Activated naive CD8-positive, alpha-beta T cell treated with anti-CD3 and anti-CD28 coated beads for 36 hours (primary cell): Measurements from ENCODE around the gene CCL20. TPM values are rescaled to one million over a fixed set of nuclear protein-coding genes. Genes with fewer than 3 reads are reported as not detected.
"Not testable (repeated sequence)": the region's sequence is repeated elsewhere in the genome, so short reads cannot be mapped to it uniquely, and the experiment has no call there.

Experiments
- DNase-seq: peaks from one replicate; pipeline ENCODE4 v3.0.0; 2021
- H3K27ac Mint-ChIP-seq: one replicate; pipeline ENCODE4 v1.8.0; 2022; ENCODE audit warnings: mild to moderate bottlenecking, moderate library complexity, mixed read lengths
- H3K27me3 Mint-ChIP-seq: one replicate; pipeline ENCODE4 v1.8.0; 2022; ENCODE audit warnings: mild to moderate bottlenecking, mixed read lengths
- H3K36me3 Mint-ChIP-seq: one replicate; pipeline ENCODE4 v1.8.0; 2021; ENCODE audit warnings: mild to moderate bottlenecking, mixed read lengths
- H3K4me1 Mint-ChIP-seq: one replicate; pipeline ENCODE4 v1.8.0; 2021; ENCODE audit warnings: mixed read lengths
- H3K4me3 Mint-ChIP-seq: one replicate; pipeline ENCODE4 v1.8.0; 2022; ENCODE audit warnings: mild to moderate bottlenecking, moderate library complexity, mixed read lengths
- H3K9me3 Mint-ChIP-seq: one replicate; pipeline ENCODE4 v1.8.0; 2022; ENCODE audit warnings: mixed read lengths
- total RNA-seq, 2 experiments: library from RNA; stranded (reverse); gene quantifications; one replicate each; pipeline ENCODE4 v1.2.3, GENCODE V29; 2021

Gene CCL20
- total RNA-seq, 2 experiments from 2014 or later, result 3.1 to 4.4 TPM

DNA sequence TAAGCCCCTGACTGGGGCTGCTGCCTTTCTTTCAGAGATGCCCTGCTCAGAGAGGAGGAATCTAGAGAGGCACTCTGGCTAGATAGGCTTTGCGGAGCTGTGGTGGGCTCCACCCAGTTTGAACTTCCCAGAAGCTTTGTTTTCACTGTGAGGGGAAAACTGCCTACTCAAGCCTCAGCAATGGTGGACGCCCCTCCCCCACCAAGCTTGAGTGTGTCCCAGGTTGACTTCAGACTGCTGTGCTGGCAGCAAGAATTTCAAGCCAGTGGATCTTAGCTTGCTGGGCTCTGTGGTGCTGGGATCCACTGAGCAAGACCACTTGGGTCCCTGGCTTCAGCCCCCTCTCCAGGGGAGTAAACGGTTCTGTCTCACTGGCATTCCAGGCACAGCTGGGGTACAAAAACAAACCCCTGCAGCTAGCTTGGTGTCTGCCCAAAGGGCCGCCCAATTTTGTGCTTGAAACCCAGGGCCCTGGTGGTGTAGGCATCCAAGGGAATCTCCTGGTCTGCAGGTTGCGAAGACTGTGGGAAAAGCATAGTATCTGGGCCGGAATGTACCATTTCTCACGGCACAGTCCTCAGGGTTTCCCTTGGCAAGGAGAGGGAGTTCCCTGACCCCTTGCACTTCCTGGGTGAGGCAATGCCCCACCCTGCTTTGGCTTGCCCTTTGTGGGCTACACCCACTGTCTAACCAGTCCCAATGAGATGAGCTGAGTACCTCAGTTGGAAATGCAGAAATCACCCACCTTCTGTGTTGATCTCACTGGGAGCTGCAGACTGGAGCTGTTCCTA lies 25.9 kb downstream of the CCL20 start:
- H3K36me3 Mint-ChIP-seq, H3K27ac Mint-ChIP-seq, DNase-seq, H3K4me3 Mint-ChIP-seq, H3K9me3 Mint-ChIP-seq, H3K4me1 Mint-ChIP-seq: not testable (repeated sequence)
- peaks cover 31% of the 10 kb centered on the region for H3K27me3 Mint-ChIP-seq

DNA sequence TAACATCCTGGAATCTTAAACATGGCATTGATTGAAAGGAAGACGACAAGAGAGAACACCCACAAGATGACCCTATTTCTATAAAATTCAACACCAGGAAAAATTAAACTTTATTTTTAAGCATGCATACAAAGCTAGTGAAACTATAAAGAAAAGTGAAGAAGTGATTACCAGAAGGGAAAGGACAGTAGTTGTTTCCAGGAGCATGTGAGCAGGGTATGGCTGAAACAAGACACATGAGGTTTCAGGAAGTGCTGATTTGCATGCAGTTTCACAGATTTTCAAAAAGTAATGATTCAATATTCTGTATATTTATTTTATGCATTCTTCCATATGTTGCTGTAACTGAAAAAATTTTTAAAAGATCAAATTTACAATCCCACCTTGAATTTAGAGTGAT lies 33.2 kb downstream of the CCL20 start:
- H3K4me1 Mint-ChIP-seq, result peaks cover 2% of the 10 kb centered on the region
- no peak overlapping the region for H3K27ac Mint-ChIP-seq
- no peak overlapping the region for H3K4me3 Mint-ChIP-seq
- peaks cover 4% of the 10 kb centered on the region for H3K9me3 Mint-ChIP-seq
- no peaks in the 10 kb centered on the region for H3K36me3 Mint-ChIP-seq
- H3K27me3 Mint-ChIP-seq, result peaks cover 26% of the 10 kb centered on the region
- no peak for DNase-seq

DNA sequence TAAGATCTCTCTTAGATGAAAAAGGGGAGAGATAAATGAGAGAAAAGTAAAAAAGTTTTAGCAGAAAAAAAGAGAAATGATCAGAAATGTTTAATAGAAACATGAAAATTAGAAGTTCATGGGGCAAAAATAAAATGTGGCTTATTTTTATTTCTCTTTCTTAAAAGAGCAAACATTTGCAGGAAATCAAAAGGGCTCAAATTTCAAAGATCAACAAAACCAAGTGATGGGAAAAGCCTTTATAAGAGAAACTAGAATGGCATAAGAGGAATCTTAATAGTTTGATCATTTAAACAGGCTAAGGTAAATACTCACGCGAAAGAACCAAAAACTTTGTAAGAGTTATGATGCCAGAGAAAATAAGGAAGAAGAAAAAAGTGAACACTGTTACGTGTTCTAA lies 34.5 kb downstream of the CCL20 start:
- Mint-ChIP-seq H3K9me3 (peaks cover 4% of the 10 kb centered on the region), H3K4me3 (no peak overlapping the region), H3K4me1 (peaks cover 2% of the 10 kb centered on the region), H3K27ac (no peak overlapping the region), H3K27me3 (peaks cover 30% of the 10 kb centered on the region), H3K36me3 (no peaks in the 10 kb centered on the region)
- DNase-seq, result no peak

DNA sequence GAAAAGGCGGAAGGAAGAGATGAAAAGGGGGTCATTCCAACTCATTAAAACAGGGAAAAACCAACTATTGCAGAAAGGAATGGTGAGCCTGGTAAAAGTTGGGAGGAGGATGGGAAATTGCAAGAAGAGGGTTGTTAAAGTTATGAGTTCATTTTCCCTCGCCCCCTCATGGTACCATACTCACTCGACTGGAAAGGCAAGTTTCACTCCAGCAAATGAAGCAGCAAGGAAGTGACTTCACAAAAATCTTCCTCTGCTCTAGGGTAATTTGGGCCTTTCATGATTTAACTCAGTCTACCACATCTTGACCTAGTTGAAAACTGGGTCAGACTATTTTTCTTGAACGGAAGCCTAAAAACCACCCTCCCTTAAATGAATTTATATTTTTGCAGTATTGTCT lies 34.9 kb downstream of the CCL20 start:
- Mint-ChIP-seq H3K36me3 (no peaks in the 10 kb centered on the region), H3K4me3 (no peak overlapping the region), H3K27me3 (peaks cover 34% of the 10 kb centered on the region), H3K27ac (no peak overlapping the region), H3K4me1 (peaks cover 2% of the 10 kb centered on the region), H3K9me3 (peaks cover 4% of the 10 kb centered on the region)
- no peak for DNase-seq

DNA sequence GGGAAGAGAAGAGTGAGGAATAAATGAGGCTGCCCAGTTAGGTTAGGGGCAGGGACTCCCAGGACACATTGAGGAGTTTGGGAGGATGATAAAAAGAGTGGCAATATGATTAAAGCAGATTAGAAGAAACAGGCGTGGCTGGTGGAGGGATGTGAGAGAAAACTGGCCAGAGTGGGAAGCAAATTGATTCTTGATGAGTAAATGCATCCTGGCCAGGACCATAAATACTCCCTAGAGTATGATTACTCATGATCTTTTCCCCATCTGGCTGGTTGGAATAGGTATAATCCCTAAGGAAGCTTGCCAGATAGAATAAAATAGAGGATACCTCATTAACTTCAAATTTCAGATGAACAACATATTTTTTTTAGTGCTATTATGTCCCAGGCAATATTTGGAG lies 36.3 kb downstream of the CCL20 start:
- H3K4me3 Mint-ChIP-seq, result no peak overlapping the region
- peaks cover 4% of the 10 kb centered on the region for H3K9me3 Mint-ChIP-seq
- H3K36me3 Mint-ChIP-seq, result no peaks in the 10 kb centered on the region
- H3K27ac Mint-ChIP-seq, result no peak overlapping the region
- peaks cover 2% of the 10 kb centered on the region for H3K4me1 Mint-ChIP-seq
- DNase-seq, result no peak
- H3K27me3 Mint-ChIP-seq, result peaks cover 30% of the 10 kb centered on the region

DNA sequence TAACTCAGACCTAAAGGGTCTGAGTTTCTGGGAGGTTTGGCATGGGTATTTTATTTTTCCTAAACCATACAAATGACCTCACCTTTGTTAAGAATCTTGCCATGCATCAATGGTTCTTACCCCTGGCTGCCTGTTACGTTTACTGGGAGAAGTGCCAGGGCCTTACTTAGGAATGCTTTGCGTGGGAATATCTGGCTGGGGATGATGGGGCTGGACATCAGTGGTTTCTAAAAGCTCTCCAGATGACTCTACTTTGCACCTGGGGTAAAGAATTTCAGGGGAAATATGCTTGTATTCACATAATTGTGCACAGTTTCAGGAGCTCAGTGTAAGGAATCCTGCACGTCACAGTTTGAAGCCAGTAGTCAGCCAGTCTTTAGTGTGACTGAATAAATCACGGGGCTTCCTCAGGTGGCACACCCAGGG lies 39.6 kb downstream of the CCL20 start:
- H3K36me3 Mint-ChIP-seq, result no peaks in the 10 kb centered on the region
- H3K9me3 Mint-ChIP-seq, result no peaks in the 10 kb centered on the region
- no peaks in the 10 kb centered on the region for H3K4me1 Mint-ChIP-seq
- DNase-seq, result no peak
- no peak overlapping the region for H3K4me3 Mint-ChIP-seq
- H3K27ac Mint-ChIP-seq, result no peak overlapping the region
- peaks cover 30% of the 10 kb centered on the region for H3K27me3 Mint-ChIP-seq

DNA sequence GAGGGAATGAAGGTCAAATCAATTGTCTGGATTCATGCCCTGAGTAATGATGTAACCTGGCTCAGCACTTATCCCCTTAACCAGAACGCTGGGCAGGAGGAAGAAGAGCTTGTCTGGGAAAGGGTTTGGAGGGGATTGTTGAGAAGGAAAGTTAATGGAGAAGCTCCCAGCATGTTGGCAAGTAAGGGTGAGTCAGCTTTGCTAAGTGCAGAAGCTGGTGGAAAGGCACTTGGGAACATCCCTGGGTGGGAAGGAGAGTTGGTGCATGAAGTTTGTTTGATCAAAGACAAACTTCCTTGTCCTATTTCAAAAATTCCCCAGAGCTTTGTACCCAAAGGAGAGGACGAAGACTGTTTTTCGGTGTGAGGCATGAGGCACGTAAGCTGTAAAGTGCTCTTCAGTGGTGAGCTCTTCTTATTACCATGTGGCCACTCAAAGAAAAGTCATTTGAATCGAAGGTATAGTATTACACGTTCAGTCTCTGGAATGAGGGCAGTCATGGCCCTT lies 40.2 kb downstream of the CCL20 start:
- H3K36me3 Mint-ChIP-seq, result no peaks in the 10 kb centered on the region
- no peak overlapping the region for H3K27ac Mint-ChIP-seq
- H3K4me3 Mint-ChIP-seq, result no peak overlapping the region
- no peak for DNase-seq
- H3K4me1 Mint-ChIP-seq, result no peaks in the 10 kb centered on the region
- peaks cover 30% of the 10 kb centered on the region for H3K27me3 Mint-ChIP-seq
- no peaks in the 10 kb centered on the region for H3K9me3 Mint-ChIP-seq

DNA sequence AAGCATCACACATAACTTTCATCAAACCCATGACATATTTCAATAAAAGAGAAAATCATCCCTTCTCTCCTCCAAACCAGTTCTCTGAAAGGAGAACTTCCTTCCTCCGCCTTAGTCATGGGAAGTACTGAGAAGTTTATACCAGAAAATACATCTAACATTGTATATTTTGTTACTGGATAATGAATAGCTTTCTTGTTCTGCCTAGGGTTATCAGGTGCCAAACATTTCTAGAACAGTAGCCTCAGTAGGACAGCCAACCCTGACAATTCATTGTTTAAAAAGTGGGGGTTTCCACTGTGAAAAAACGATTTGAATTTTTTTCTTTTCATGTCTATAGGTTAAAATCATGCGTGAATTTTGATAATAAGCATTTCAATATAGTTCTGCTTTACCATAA lies 41.8 kb downstream of the CCL20 start:
- no peak overlapping the region for H3K27ac Mint-ChIP-seq
- peaks cover 30% of the 10 kb centered on the region for H3K27me3 Mint-ChIP-seq

DNA sequence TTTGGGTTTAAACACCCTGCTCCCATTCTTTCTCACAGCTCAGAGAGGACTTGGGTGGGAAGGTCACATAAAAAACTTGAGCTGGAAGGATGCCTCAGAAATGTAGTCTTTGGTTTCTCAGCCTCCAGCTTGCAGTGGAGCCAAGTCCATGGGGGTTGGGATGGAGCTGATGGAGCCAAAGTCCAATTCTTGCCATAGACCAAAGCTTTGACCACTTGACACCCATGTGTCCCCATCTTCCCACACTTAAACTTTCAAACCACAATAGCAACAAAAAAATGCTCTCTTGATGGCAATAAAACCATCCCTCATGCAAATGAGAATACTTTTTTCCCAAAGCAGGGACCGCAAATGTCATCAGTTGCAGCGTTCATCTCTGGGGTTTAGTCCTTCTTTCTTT lies 43.1 kb downstream of the CCL20 start:
- H3K9me3 Mint-ChIP-seq, result no peaks in the 10 kb centered on the region
- H3K27ac Mint-ChIP-seq, result no peak overlapping the region
- DNase-seq, result no peak
- H3K4me3 Mint-ChIP-seq, result no peak overlapping the region
- peaks cover 24% of the 10 kb centered on the region for H3K27me3 Mint-ChIP-seq
- no peaks in the 10 kb centered on the region for H3K36me3 Mint-ChIP-seq
- no peaks in the 10 kb centered on the region for H3K4me1 Mint-ChIP-seq

More for the DNA sequence above, 41.8 kb downstream of the CCL20 start:
- Mint-ChIP-seq H3K4me3 (no peak overlapping the region), H3K4me1 (no peaks in the 10 kb centered on the region), H3K9me3 (no peaks in the 10 kb centered on the region), H3K36me3 (no peaks in the 10 kb centered on the region)
- DNase-seq, result no peak

DNA sequence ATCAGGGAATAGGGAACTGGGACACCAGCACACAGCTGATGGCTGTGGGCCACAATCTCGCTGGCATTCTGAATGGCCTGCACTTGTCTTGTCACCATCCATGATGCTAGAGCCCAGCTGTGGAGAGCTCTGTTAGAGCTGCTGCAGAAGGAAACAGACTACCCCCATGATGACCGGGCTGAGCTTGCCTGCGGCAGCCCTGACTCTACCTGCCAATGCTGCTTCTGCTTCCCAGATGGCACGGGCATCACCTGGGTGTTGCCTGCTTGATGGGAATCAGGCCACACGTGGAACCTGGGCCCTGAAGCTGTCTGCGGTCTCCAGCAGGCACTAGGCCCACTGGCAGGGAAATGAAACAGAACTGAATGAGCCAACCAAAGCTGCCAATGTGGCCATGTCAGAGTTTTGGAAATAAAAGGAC lies 46.6 kb downstream of the CCL20 start:
- Mint-ChIP-seq H3K9me3 (no peaks in the 10 kb centered on the region), H3K4me3 (no peak overlapping the region), H3K4me1 (no peaks in the 10 kb centered on the region), H3K36me3 (no peaks in the 10 kb centered on the region), H3K27ac (no peak overlapping the region), H3K27me3 (peaks cover 6% of the 10 kb centered on the region)
- no peak for DNase-seq

DNA sequence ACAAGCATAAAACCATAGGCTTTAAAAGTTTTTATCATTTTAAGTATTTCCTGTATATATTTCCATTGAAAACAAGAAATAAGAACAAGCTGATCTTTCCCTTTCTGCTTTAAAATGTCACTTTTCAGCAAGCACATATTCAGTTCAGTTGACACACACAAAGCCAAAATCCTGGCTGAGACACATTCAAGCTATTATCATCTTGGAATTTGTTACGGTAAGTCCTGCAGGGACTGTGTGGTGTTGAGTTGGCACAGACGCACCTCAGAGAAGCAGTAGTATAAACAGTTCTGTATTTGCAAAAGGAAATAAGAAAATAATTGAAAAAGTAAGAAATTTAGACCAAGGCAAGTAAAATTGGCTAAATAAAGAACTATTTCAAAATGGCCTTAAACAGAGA lies 47.4 kb downstream of the CCL20 start:
- Mint-ChIP-seq H3K9me3 (no peaks in the 10 kb centered on the region), H3K36me3 (no peaks in the 10 kb centered on the region), H3K27ac (no peak overlapping the region), H3K4me1 (no peaks in the 10 kb centered on the region), H3K4me3 (no peak overlapping the region), H3K27me3 (peaks cover 3% of the 10 kb centered on the region)
- DNase-seq, result no peak

DNA sequence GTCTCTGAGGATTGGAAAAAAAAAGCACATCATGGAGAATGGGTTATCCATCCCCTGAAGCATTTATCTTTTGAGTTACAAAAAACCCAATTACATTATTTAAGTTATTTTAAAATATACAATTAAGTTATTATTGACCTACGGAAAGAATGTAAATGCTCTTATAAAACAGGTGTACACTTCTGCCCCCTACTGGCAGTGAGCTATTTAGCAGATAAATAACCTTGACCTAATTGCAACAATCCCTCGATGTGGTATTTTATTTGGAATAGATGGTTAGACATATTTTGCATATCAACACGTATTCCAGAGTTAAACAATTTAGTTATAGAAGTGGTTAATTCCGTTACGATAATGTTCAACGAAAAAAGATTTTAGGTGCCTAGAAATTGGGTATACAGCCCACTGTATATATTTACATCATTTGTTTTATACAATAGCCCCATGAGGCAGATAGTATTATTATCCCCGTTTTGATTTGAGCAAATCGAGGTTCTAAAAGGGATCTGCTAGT lies 48.6 kb downstream of the CCL20 start:
- Mint-ChIP-seq H3K27ac (no peak overlapping the region), H3K4me1 (no peaks in the 10 kb centered on the region), H3K27me3 (peaks cover 7% of the 10 kb centered on the region), H3K4me3 (no peak overlapping the region), H3K36me3 (no peaks in the 10 kb centered on the region), H3K9me3 (no peaks in the 10 kb centered on the region)
- DNase-seq, result no peak

DNA sequence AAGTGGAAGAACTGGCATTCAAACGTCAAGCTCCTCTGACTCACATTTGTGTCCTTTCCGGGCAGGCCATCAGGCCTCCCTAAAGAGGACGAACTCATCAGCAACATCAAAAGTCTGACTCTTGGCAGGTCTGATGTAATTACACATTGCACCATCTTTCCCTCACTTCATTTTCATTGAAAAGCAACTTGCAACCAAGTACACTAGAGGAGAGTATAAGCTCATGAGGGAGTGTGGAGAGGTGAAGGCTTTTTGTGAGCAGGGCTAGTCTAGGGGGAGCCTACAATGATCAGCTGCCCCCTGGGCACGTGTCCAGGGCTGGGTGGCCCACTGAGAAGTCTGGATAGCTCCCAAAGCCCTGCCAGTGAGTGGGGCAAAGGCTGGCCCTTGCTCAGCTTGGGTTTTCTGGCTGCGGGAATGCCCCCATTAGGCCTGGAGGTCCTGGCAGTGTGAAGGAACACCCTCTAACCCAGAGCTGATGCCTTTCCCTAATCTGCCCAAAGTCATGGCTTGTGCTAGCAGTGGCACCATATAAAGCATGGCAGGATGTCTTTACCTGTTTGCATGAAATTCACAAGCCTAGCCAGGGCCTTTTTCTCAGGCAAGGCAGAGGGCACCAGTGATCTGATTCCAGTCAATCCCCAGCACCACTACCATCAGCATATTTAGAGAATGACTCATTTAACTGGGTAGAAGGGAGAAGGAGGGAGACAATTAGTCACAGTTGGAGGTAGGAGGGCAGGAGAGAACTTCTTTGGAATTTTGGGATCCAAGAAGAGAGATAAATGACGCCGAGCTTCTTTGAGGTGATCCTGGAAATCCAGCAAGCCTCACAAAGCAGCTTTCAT lies 49.3 kb downstream of the CCL20 start:
- Mint-ChIP-seq H3K27ac (no peak overlapping the region), H3K9me3 (no peaks in the 10 kb centered on the region), H3K36me3 (no peaks in the 10 kb centered on the region), H3K27me3 (peaks cover 8% of the 10 kb centered on the region), H3K4me1 (no peaks in the 10 kb centered on the region), H3K4me3 (no peak overlapping the region)
- no peak for DNase-seq

DNA sequence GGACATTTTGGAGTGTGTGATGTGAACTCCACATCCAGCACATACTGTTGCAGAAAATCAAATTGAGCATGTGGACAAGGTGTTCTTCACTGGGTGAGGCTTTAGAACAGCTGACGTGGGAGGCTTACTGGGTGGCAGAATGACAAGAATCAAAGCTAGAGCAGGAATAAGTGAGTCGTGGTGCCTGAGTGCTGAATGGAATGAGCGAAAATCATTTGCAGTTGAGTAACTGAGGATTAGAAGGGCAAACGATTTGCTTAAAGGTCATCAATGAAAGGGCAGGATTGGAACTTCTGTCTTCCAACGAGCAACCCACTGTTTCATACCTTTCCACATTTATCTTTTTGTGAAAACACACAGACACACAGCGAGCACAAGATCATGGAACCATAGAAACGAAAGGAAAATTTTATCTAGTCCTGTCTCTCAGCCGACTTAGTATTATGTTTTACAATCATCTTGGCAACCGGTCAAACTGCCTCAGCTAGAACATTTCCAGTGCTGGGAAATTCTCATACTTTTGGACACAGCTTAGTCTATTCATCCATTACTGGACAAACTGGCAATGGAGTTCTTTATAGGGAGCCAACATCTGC lies 50.6 kb downstream of the CCL20 start:
- Mint-ChIP-seq H3K27ac (no peak overlapping the region), H3K36me3 (no peaks in the 10 kb centered on the region), H3K9me3 (no peaks in the 10 kb centered on the region), H3K27me3 (peaks cover 14% of the 10 kb centered on the region), H3K4me3 (no peak overlapping the region), H3K4me1 (no peaks in the 10 kb centered on the region)
- DNase-seq, result no peak

DNA sequence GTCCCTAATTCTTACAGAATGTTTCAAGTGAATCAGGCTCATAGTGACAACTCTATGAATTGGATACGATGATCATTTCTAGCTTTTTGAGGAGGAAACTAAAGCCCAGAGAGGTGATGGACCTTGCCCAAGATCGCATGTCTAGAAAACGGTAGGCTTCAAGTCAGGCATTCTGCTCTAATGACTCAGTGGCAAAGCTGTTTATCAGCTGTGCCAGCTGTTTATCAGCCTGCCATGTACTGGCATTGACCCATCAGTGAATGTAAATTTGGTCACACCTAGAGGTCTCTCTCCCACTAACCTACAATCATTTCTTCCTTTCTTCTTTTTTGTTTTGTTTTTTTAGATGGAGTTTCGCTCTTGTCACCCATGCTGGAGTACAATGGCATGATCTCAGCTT lies 51.6 kb downstream of the CCL20 start:
- DNase-seq, result no peak
- Mint-ChIP-seq H3K36me3 (no peaks in the 10 kb centered on the region), H3K27ac (no peak overlapping the region), H3K4me3 (no peak overlapping the region), H3K4me1 (no peaks in the 10 kb centered on the region), H3K27me3 (peaks cover 23% of the 10 kb centered on the region), H3K9me3 (no peaks in the 10 kb centered on the region)
